Panc1 (cell line): ENCODE data around the gene UXS1. TPM values are rescaled to one million over a fixed set of nuclear protein-coding genes. Genes with fewer than 3 reads are reported as not detected.
A peak's percentile ranks its signal among the peaks of the same experiment; 100 is the strongest.

Experiments
- ATAC-seq: fragments of 200-7000 bp; cut with Tn5 transposase; 2 replicates; pipeline ENCODE4 v1.9.1; 2020; ENCODE audit warnings: mild to moderate bottlenecking, moderate library complexity
- BruUV-seq: library from RNA; stranded (reverse); fragments of 400-500 nt; replicated peaks from 2 replicates; lab custom pipeline; 2021; lab: Mats Ljungman, UMichigan
- CTCF ChIA-PET: fragments of 300-600 bp; sonication (Branson Sonifier 250); formaldehyde crosslinking; loops from one replicate; lab custom pipeline; 2022; ENCODE audit warnings: antibody characterized with exemption; lab: Charles Lee
- POLR2A ChIA-PET: fragments of 300-600 bp; sonication (Branson Sonifier 250); formaldehyde crosslinking; loops from one replicate; lab custom pipeline; 2022; ENCODE audit warnings: antibody characterized with exemption; lab: Charles Lee
- DNase-seq: peaks from one replicate; pipeline ENCODE4 v3.0.0-alpha.2; 2010; ENCODE audit warnings: low read depth, low spot score
- H3K27ac ChIP-seq: 2 replicates; pipeline ENCODE4 v1.5.1; 2011; ENCODE audit warnings: mild to moderate bottlenecking, low read length, inconsistent platforms
- H3K27me3 ChIP-seq: fragments of 200-500 bp; sonication (Bioruptor generic); 2 replicates; pipeline ENCODE4 v1.6.0; 2014; ENCODE audit warnings: low read length, inconsistent platforms; ENCODE audit not compliant: control insufficient read depth, insufficient read depth
- H3K36me3 ChIP-seq: fragments of 200-500 bp; sonication (Bioruptor generic); 2 replicates; pipeline ENCODE4 v1.5.1; 2014; ENCODE audit warnings: inconsistent platforms, mild to moderate bottlenecking, low read length, moderate library complexity; ENCODE audit not compliant: control insufficient read depth, insufficient read depth
- H3K4me1 ChIP-seq: 2 replicates; pipeline ENCODE4 v1.5.1; 2011; ENCODE audit warnings: inconsistent platforms, mild to moderate bottlenecking, low read length, moderate library complexity; ENCODE audit not compliant: control insufficient read depth, insufficient read depth
- H3K4me3 ChIP-seq, 2 experiments: 2 replicates each; pipeline ENCODE4 v1.5.1; 2011 to 2012; ENCODE audit warnings: low read depth in 2 of 2, low read length in 2 of 2, mild to moderate bottlenecking in 2 of 2, inconsistent platforms in 1 of 2, moderate library complexity in 1 of 2
- H3K9me3 ChIP-seq: fragments of 200-500 bp; sonication (Bioruptor generic); 2 replicates; pipeline ENCODE4 v1.5.1; 2014; ENCODE audit warnings: low read depth, mild to moderate bottlenecking, inconsistent platforms, low read length, moderate library complexity; ENCODE audit not compliant: control insufficient read depth, insufficient read depth
- CTCF ChIP-seq: fragments of 450-650 bp; IDR thresholded peaks from 2 replicates; pipeline ENCODE4 v1.5.1; 2017; ENCODE audit warnings: mild to moderate bottlenecking
- POLR2AphosphoS5 ChIP-seq: IDR thresholded peaks from 2 replicates; pipeline ENCODE4 v1.6.1; 2012; ENCODE audit warnings: mild to moderate bottlenecking, low read depth, low read length, moderate library complexity
- REST ChIP-seq, 2 experiments: IDR thresholded peaks; 2 replicates each; pipeline ENCODE4 v1.6.1; 2011 to 2012; ENCODE audit warnings: low read depth in 2 of 2, control low read depth in 1 of 2, low read length in 1 of 2, mild to moderate bottlenecking in 1 of 2, moderate library complexity in 1 of 2; ENCODE audit not compliant: insufficient read depth in 1 of 2
- SIN3A ChIP-seq: IDR thresholded peaks from 2 replicates; pipeline ENCODE4 v1.6.1; 2012; ENCODE audit warnings: low read depth, mild to moderate bottlenecking, low read length, moderate library complexity, borderline replicate concordance; ENCODE audit not compliant: insufficient read depth
- TCF7L2 ChIP-seq: IDR thresholded peaks from 2 replicates; pipeline ENCODE4 v1.6.1; 2011; ENCODE audit warnings: mild to moderate bottlenecking, low read depth, low read length, inconsistent platforms
- in situ Hi-C: cut with HindIII; loops from 2 replicates; pipeline ENCODE4 v1.10.0; 2016; ENCODE audit warnings: low sequenced_read_pairs, low pct_unique_long_range_greater_than_20kb
- intact Hi-C: fragments of 100-400 bp; cut with micrococcal nuclease; formaldehyde crosslinking; loops from one replicate; pipeline ENCODE4 v1.10.0; 2022; ENCODE audit not compliant: unreplicated experiment
- total RNA-seq: library from RNA; stranded (reverse); gene quantifications from one replicate; pipeline ENCODE4 v1.2.1, GENCODE V29; 2021; ENCODE audit not compliant: unreplicated experiment

The UXS1 gene
- total RNA-seq, 1 experiment from 2014 or later: 72.0 TPM

- Histone ChIP-seq H3K4me1 (peaks cover 31% of the 10 kb centered on the region), H3K9me3 (no peaks in the 10 kb centered on the region), H3K4me3 (no peak overlapping the region), H3K36me3 (no peaks in the 10 kb centered on the region; the same call in 1 of the 2 replicates), H3K27ac (no peak overlapping the region), H3K27me3 (no peaks in the 10 kb centered on the region)
- CTCF ChIA-PET: no interaction called here
- in situ Hi-C loops (no loop called here), intact Hi-C loops (no loop called here)
- DNase-seq (peak; percentile 27), ATAC-seq (no peak)
- TF ChIP-seq CTCF (no peak), TCF7L2 (no peak), REST (IDR thresholded peaks at IDR 0.05; ENCODE audit: insufficient read depth in 1 of 2, low read depth in 2 of 2, low read length in 1 of 2) (no peak), SIN3A (no peak), POLR2AphosphoS5 (no peak)
- no TSS peak for BruUV-seq
- POLR2A ChIA-PET: no interaction called here
These were observed 4.2 kb downstream of the UXS1 start for GRCh38 chr2:106189764-106190468.

- H3K9me3 ChIP-seq: no peaks in the 10 kb centered on the region
- H3K27ac ChIP-seq: no peak overlapping the region
- in situ Hi-C loops (no loop called here), intact Hi-C loops (no loop called here)
- H3K36me3 ChIP-seq: no peaks in the 10 kb centered on the region; the same call in 1 of the 2 replicates
- peaks cover 28% of the 10 kb centered on the region for H3K4me1 ChIP-seq
- CTCF ChIA-PET: no interaction called here
- no peak for ATAC-seq
- TF ChIP-seq POLR2AphosphoS5 (no peak), REST (IDR thresholded peaks at IDR 0.05; ENCODE audit: insufficient read depth in 1 of 2, low read depth in 2 of 2, low read length in 1 of 2) (no peak), TCF7L2 (no peak), CTCF (no peak), SIN3A (no peak)
- BruUV-seq: no TSS peak
- H3K27me3 ChIP-seq: no peaks in the 10 kb centered on the region
- DNase-seq: no peak
- POLR2A ChIA-PET: no interaction called here
- no peak overlapping the region for H3K4me3 ChIP-seq
These were observed 4.8 kb downstream of the UXS1 start for GRCh38 chr2:106189325-106189724.
